ENCODE results near the gene CFHR1.
"Not testable (repeated sequence)": the region's sequence is repeated elsewhere in the genome, so short reads cannot be mapped to it uniquely, and the experiment has no call there.

Gene CFHR1

GRCh38 chr1:196797891-196798290 lies 21.6 kb upstream of the CFHR1 start:
- no peak overlapping the region for H3K4me3 ChIP-seq (ENCODE audit: low read depth, low read length)
- no peak for DNase-seq (ENCODE audit: low read depth)
- TF ChIP-seq, protein P1, sequence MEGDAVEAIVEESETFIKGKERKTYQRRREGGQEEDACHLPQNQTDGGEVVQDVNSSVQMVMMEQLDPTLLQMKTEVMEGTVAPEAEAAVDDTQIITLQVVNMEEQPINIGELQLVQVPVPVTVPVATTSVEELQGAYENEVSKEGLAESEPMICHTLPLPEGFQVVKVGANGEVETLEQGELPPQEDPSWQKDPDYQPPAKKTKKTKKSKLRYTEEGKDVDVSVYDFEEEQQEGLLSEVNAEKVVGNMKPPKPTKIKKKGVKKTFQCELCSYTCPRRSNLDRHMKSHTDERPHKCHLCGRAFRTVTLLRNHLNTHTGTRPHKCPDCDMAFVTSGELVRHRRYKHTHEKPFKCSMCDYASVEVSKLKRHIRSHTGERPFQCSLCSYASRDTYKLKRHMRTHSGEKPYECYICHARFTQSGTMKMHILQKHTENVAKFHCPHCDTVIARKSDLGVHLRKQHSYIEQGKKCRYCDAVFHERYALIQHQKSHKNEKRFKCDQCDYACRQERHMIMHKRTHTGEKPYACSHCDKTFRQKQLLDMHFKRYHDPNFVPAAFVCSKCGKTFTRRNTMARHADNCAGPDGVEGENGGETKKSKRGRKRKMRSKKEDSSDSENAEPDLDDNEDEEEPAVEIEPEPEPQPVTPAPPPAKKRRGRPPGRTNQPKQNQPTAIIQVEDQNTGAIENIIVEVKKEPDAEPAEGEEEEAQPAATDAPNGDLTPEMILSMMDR (IDR thresholded peaks at IDR 0.05; ENCODE audit: control insufficient read depth, extremely low read depth, insufficient read depth) = no peak

DNA sequence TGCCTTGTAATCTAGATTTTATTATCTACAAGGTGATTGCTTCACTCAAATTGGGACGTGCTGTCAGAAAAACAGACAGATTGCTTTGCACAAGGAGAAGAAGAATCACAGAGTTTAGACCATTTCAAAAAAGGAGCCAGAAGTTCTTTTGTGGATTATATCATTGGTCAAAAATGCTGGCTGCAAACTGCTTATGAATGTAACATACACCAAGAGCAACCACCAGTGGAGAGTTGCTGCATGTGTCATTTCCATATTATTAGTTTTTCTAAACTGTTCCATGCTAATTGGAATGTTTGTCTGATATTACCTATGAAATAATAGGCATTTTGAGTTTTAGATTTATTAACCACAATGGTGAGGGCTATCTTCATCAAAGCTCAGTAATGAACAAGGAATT lies 17.6 kb upstream of the CFHR1 start:
- not testable (repeated sequence) for H3K4me3 ChIP-seq (ENCODE audit: low read depth, low read length); DNase-seq (ENCODE audit: low read depth)

DNA sequence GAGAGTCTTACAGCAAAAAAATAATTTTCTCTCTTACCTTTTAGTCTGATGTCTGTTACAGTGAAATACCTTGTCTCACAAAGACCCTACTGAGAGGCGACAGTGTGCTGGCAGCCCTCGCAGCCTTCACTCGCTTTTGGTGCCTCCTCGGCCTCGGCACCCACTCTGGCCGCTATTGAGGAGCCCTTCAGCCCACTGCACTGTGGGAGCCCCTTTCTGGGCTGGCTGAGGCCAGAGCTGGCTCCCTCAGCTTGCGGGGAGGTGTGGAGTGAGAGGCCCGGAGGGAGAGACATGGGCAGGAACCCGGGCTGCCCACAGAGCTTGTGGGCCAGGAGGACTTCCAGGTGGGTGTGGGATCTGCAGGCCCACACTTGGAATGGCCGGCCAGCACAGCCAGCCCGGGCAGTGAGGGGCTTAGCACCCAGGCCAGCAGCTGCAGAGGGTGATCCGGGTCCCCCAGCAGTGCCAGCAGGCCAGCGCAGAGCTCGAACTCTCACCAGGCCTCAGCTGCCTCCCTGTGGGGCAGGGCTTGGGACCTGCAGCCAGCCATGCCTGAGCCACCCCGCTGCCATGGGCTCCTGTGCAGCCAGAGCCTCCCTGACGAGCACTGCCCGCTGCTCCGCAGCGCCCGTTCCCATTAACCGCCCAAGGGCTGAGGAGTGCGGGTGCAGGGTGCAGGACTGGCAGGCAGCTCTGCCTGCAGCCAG lies 10.8 kb upstream of the CFHR1 start:
- TF ChIP-seq, protein P1 (IDR thresholded peaks at IDR 0.05; ENCODE audit: control insufficient read depth, extremely low read depth, insufficient read depth) = no peak
- no peak for DNase-seq (ENCODE audit: low read depth)
- H3K4me3 ChIP-seq (ENCODE audit: low read depth, low read length) = no peak overlapping the region

GRCh38 chr1:196817442-196817841 lies 2.1 kb upstream of the CFHR1 start:
- H3K4me3 ChIP-seq (ENCODE audit: low read depth, low read length); DNase-seq (ENCODE audit: low read depth): not testable (repeated sequence)

DNA sequence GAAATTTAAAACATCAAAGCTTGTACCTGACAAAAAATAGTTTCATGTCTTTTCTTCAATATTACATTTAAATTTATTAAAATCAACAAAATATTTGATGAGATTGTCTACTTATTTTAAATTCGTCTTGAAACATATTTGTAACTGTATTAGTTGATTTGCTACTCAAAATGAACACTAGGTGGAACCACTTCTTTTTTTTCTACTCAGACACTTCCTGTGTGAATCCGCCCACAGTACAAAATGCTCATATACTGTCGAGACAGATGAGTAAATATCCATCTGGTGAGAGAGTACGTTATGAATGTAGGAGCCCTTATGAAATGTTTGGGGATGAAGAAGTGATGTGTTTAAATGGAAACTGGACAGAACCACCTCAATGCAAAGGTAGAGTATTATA lies 8.3 kb downstream of the CFHR1 start:
- peak; percentile 3 for DNase-seq (ENCODE audit: low read depth)
- H3K4me3 ChIP-seq (ENCODE audit: low read depth, low read length) = not testable (repeated sequence)
- TF ChIP-seq, protein P1 (IDR thresholded peaks at IDR 0.05; ENCODE audit: control insufficient read depth, extremely low read depth, insufficient read depth) = peak; percentile 35

DNA sequence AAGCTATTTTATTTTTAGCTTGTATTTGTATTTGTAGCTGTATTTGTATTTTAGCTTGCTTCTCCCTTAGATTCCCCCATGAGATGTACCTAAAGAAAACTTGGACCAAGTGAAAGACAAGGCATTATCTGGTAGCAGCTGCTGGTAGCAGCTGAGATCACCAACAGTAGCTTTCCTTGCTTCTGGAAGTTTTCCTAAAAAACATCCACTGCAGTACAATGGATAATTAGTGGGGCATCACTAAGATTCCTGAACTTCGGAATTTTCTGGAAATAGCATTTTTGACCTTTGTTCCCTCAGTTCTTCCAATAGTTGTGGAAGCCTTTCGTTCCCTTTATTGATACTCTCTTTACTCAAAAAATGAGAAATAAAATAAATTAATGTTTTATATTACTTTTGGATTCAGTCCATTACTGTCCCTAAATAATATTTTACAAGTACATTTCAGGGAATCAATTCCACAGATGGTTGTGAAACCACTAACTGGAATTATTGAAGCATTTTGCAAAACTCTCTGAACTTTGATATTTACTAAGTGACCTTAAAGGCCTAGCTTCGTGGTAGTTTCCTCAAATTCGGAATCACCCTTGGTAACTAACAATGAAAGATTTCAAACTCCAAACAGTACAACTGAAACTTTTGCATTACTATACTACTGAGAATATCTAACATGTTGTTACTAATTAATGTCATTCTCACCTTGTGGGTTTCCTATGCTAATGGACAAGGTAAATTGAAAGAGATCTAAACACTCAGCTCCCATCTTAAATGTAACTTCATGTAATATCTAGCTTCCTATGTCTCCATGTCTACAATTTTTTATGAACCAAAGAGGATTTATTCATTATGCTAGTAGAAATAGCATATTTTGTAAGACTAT lies 30.3 kb downstream of the CFHR1 start:
- not testable (repeated sequence) for H3K4me3 ChIP-seq (ENCODE audit: low read depth, low read length); DNase-seq (ENCODE audit: low read depth)

DNA sequence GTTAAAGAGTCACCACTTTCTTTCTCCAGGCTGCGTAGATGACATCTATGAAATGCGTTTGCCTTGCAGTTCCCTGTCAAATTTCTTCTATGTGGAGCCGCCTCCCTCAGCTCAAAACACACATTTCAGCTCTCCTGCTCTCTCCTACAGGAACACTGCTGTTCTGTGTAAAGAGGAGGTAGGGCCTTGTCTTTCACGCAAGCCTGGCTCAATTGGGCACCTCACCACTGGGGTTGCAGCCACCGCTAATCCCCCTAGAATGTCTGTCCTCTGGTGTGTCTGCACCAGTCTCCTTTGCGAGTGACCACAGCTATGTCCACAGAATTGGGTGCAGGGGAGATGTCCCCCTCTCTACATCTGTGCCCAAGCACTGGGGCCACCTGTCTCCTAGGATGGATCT lies 36.5 kb downstream of the CFHR1 start:
- TF ChIP-seq, protein P1 (IDR thresholded peaks at IDR 0.05; ENCODE audit: control insufficient read depth, extremely low read depth, insufficient read depth) = no peak
- H3K4me3 ChIP-seq (ENCODE audit: low read depth, low read length) = no peak overlapping the region
- no peak for DNase-seq (ENCODE audit: low read depth)

- TF ChIP-seq, protein P1 (IDR thresholded peaks at IDR 0.05; ENCODE audit: control insufficient read depth, extremely low read depth, insufficient read depth) = no peak
- DNase-seq (ENCODE audit: low read depth) = no peak
- H3K4me3 ChIP-seq (ENCODE audit: low read depth, low read length) = no peak overlapping the region
These were observed 37.7 kb downstream of the CFHR1 start for GRCh38 chr1:196857188-196857587.
